Keratinocyte (primary cell): ENCODE data around the gene GFM2. TPM values are rescaled to one million over a fixed set of nuclear protein-coding genes. Genes with fewer than 3 reads are reported as not detected.

ENCODE experiments used
- DNase-seq: peaks from one replicate; pipeline ENCODE4 v3.0.0-alpha.2; 2011; ENCODE audit warnings: low read depth, missing footprints, low spot score
- FAIRE-seq: peaks from 2 replicates; lab custom pipeline; 2011; peaks lifted over from hg19 to GRCh38; lab: Jason Lieb, UNC
- H2AFZ ChIP-seq: 2 replicates; pipeline ENCODE4 v1.6.0; 2012; ENCODE audit warnings: low read length, control low read depth, inconsistent platforms; ENCODE audit not compliant: control insufficient read depth
- H3K27ac ChIP-seq: 2 replicates; pipeline ENCODE4 v1.5.1; 2011; ENCODE audit warnings: low read length; ENCODE audit not compliant: control insufficient read depth, insufficient read depth
- H3K27me3 ChIP-seq: 3 replicates; pipeline ENCODE4 v1.6.0; 2011; ENCODE audit warnings: low read length; ENCODE audit not compliant: control insufficient read depth, insufficient read depth; ENCODE audit errors: extremely low read depth
- H3K36me3 ChIP-seq, 2 experiments: 2 replicates in 1 of 2; 3 replicates in 1 of 2; pipeline ENCODE4 v1.5.1; 2011; ENCODE audit warnings: low read length in 2 of 2, mild to moderate bottlenecking in 1 of 2; ENCODE audit not compliant: control insufficient read depth in 2 of 2, insufficient read depth in 2 of 2; ENCODE audit errors: extremely low read depth in 1 of 2
- H3K4me1 ChIP-seq: 3 replicates; pipeline ENCODE4 v1.5.1; 2011; ENCODE audit warnings: low read length; ENCODE audit not compliant: control insufficient read depth, insufficient read depth; ENCODE audit errors: extremely low read depth
- H3K4me2 ChIP-seq: 3 replicates; pipeline ENCODE4 v1.6.0; 2011; ENCODE audit warnings: low read depth, low read length; ENCODE audit not compliant: control insufficient read depth, insufficient read depth; ENCODE audit errors: extremely low read depth
- H3K4me3 ChIP-seq, 3 experiments: fragments of 200-600 bp in 1 of 3; sonication (generic) in 1 of 3; 2 replicates in 2 of 3; 3 replicates in 1 of 3; pipeline ENCODE4 v1.5.1; 2011 to 2016; ENCODE audit warnings: low read length in 3 of 3, mild to moderate bottlenecking in 3 of 3, control low read depth in 2 of 3, inconsistent platforms in 1 of 3, low read depth in 1 of 3, mixed read lengths in 1 of 3, mixed run types in 1 of 3, moderate library complexity in 1 of 3; ENCODE audit not compliant: control insufficient read depth in 2 of 3, insufficient read depth in 2 of 3; ENCODE audit errors: extremely low read depth in 1 of 3
- H3K79me2 ChIP-seq: 2 replicates; pipeline ENCODE4 v1.6.0; 2012; ENCODE audit warnings: low read length; ENCODE audit not compliant: control insufficient read depth, insufficient read depth
- H3K9ac ChIP-seq: 3 replicates; pipeline ENCODE4 v1.6.0; 2011; ENCODE audit warnings: low read length; ENCODE audit not compliant: control insufficient read depth, insufficient read depth; ENCODE audit errors: extremely low read depth
- H3K9me1 ChIP-seq: 3 replicates; pipeline ENCODE4 v1.6.0; 2011; ENCODE audit warnings: low read length; ENCODE audit not compliant: control insufficient read depth, insufficient read depth; ENCODE audit errors: extremely low read depth
- H3K9me3 ChIP-seq: 2 replicates; pipeline ENCODE4 v1.5.1; 2012; ENCODE audit warnings: low read depth, low read length; ENCODE audit not compliant: control insufficient read depth
- H4K20me1 ChIP-seq: 3 replicates; pipeline ENCODE4 v1.6.0; 2011; ENCODE audit warnings: low read length; ENCODE audit not compliant: control insufficient read depth, insufficient read depth; ENCODE audit errors: extremely low read depth
- EZH2 ChIP-seq: IDR thresholded peaks from one replicate; pipeline ENCODE4 v1.6.1; 2012; ENCODE audit warnings: inconsistent platforms, mild to moderate bottlenecking, low read length, moderate library complexity
- dilution Hi-C: fragments of 300-500 bp; cut with MboI; formaldehyde crosslinking; loops from one replicate; pipeline ENCODE4 v1.7.0; 2020; ENCODE audit warnings: low sequenced_read_pairs; ENCODE audit not compliant: extremely low pct_ligation_motif_present
- polyA plus RNA-seq, 5 experiments: library from polyadenylated mRNA; depleted of rRNA in 3 of 5; stranded (reverse) in 3 of 5; stranded (forward) in 1 of 5; unstranded in 1 of 5; fragments of >200 nt; gene quantifications; 1 replicate in 1 of 5; 2 replicates in 3 of 5; 3 replicates in 1 of 5; pipeline versions ENCODE4 v1.2.1 to v1.2.3, GENCODE V29; 2011 to 2012; ENCODE audit warnings: missing spikeins in 2 of 5, low read depth in 1 of 5, low replicate concordance in 1 of 5
- TF ChIP-seq, protein P1 (sequence below), 3 experiments: IDR thresholded peaks in 1 of 3; conservative IDR thresholded peaks in 1 of 3; optimal IDR thresholded peaks in 1 of 3; 2 replicates in 2 of 3; 3 replicates in 1 of 3; pipeline versions ENCODE3 to v1.5.1; 2011; ENCODE audit warnings: low read length in 3 of 3, mild to moderate bottlenecking in 3 of 3, moderate library complexity in 2 of 3, control low read depth in 1 of 3, inconsistent platforms in 1 of 3; ENCODE audit not compliant: insufficient read depth in 2 of 3; ENCODE audit errors: extremely low read depth in 1 of 3

Gene GFM2
- polyA plus RNA-seq, 1 donor (not counting 4 experiments of a cell fraction or from before 2014, with no cell fraction given): 55.4 TPM

GRCh38 chr5:74685979-74686631 is 80.8 kb downstream of the GFM2 start:
- Histone ChIP-seq H3K36me3 (peaks cover 7 to 11% of the 10 kb centered on the region in 2 experiments), H3K79me2 (peaks cover 31% of the 10 kb centered on the region), H3K27me3 (no peaks in the 10 kb centered on the region), H2AFZ (peak overlapping the region; percentile 91), H3K9ac (peak overlapping the region; percentile 89), H3K4me2 (peak overlapping the region; percentile 93), H3K4me1 (peaks cover 22% of the 10 kb centered on the region), H3K9me1 (peaks cover 5% of the 10 kb centered on the region), H3K27ac (peak overlapping the region; percentile 80), H3K4me3 (peak overlapping the region; percentile 80 to 95 (median 84)), H4K20me1 (no peaks in the 10 kb centered on the region), H3K9me3 (no peaks in the 10 kb centered on the region)
- DNase-seq (no peak), FAIRE-seq (peak; percentile 17)
- dilution Hi-C loops: no loop called here
- TF ChIP-seq, protein P1, sequence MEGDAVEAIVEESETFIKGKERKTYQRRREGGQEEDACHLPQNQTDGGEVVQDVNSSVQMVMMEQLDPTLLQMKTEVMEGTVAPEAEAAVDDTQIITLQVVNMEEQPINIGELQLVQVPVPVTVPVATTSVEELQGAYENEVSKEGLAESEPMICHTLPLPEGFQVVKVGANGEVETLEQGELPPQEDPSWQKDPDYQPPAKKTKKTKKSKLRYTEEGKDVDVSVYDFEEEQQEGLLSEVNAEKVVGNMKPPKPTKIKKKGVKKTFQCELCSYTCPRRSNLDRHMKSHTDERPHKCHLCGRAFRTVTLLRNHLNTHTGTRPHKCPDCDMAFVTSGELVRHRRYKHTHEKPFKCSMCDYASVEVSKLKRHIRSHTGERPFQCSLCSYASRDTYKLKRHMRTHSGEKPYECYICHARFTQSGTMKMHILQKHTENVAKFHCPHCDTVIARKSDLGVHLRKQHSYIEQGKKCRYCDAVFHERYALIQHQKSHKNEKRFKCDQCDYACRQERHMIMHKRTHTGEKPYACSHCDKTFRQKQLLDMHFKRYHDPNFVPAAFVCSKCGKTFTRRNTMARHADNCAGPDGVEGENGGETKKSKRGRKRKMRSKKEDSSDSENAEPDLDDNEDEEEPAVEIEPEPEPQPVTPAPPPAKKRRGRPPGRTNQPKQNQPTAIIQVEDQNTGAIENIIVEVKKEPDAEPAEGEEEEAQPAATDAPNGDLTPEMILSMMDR (optimal IDR thresholded peaks at IDR 0.05 in 1 of 3, IDR thresholded peaks at IDR 0.05 in 1 of 3, conservative IDR thresholded peaks at IDR 0.05 in 1 of 3; ENCODE audit: extremely low read depth in 1 of 3, insufficient read depth in 2 of 3, low read length in 3 of 3): no peak
- no peak for TF ChIP-seq EZH2

DNA sequence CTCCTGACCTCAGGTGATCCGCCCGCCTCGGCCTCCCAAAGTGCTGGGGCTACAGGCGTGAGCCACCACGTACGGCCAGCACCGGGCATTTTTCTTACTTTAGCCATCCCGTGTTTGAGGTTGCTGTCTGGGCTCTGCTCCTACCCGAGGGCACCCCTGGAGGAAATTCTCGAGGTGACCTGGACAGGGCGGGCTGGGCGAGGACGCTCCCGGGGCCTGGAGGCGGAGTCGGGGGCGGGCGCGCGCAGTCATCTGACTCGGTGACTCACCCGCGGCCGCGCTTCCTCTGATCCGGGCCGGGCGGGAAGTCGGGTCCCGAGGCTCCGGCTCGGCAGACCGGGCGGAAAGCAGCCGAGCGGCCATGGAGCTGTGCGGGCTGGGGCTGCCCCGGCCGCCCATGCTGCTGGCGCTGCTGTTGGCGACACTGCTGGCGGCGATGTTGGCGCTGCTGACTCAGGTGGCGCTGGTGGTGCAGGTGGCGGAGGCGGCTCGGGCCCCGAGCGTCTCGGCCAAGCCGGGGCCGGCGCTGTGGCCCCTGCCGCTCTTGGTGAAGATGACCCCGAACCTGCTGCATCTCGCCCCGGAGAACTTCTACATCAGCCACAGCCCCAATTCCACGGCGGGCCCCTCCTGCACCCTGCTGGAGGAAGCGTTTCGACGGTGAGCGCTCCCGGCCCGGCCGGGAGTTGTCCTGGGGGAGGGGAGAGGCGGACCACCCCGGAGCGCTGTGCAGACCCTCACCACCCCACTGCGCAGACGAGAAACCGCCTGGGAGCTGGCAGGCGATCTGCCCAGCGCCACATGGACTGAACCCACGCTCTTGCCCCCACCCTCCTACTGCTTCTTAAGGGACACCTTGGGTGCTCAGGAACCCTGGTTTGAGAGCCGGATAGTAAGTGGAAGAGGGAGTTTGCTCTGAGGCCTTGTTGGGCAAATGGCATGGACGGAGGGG is 81.7 kb downstream of the GFM2 start, which contains the start of gene HEXB:
HEXB (plus strand) TSS at position 334 of the 952 bp plus-strand sequence; CDS start at position 362, 28 bp downstream.
- no peaks in the 10 kb centered on the region for H4K20me1 ChIP-seq
- H3K9me3 ChIP-seq: no peaks in the 10 kb centered on the region
- peak within 1 kb of the TSS; percentile 91 for H2AFZ ChIP-seq
- FAIRE-seq (peak; percentile 59), DNase-seq (peak; percentile 38)
- peak within 1 kb of the TSS; percentile 89 for H3K9ac ChIP-seq
- peaks cover 22% of the 10 kb centered on the region for H3K4me1 ChIP-seq
- TF ChIP-seq, protein P1 (optimal IDR thresholded peaks at IDR 0.05 in 1 of 3, IDR thresholded peaks at IDR 0.05 in 1 of 3, conservative IDR thresholded peaks at IDR 0.05 in 1 of 3; ENCODE audit: extremely low read depth in 1 of 3, insufficient read depth in 2 of 3, low read length in 3 of 3): no peak
- no peak for TF ChIP-seq EZH2
- peaks cover 5% of the 10 kb centered on the region for H3K9me1 ChIP-seq
- peak within 1 kb of the TSS; percentile 80 for H3K27ac ChIP-seq
- dilution Hi-C loops: no loop called here
- H3K79me2 ChIP-seq: peaks cover 31% of the 10 kb centered on the region
- H3K27me3 ChIP-seq: no peaks in the 10 kb centered on the region
- H3K36me3 ChIP-seq: peaks cover 6 to 11% of the 10 kb centered on the region in 2 experiments
- peak within 1 kb of the TSS; percentile 93 for H3K4me2 ChIP-seq
- peak within 1 kb of the TSS; percentile 80 to 95 (median 84) for H3K4me3 ChIP-seq
